ENCODE results near the gene IL27RA.
"Not testable (repeated sequence)": the region's sequence is repeated elsewhere in the genome, so short reads cannot be mapped to it uniquely, and the experiment has no call there.

IL27RA gene

DNA sequence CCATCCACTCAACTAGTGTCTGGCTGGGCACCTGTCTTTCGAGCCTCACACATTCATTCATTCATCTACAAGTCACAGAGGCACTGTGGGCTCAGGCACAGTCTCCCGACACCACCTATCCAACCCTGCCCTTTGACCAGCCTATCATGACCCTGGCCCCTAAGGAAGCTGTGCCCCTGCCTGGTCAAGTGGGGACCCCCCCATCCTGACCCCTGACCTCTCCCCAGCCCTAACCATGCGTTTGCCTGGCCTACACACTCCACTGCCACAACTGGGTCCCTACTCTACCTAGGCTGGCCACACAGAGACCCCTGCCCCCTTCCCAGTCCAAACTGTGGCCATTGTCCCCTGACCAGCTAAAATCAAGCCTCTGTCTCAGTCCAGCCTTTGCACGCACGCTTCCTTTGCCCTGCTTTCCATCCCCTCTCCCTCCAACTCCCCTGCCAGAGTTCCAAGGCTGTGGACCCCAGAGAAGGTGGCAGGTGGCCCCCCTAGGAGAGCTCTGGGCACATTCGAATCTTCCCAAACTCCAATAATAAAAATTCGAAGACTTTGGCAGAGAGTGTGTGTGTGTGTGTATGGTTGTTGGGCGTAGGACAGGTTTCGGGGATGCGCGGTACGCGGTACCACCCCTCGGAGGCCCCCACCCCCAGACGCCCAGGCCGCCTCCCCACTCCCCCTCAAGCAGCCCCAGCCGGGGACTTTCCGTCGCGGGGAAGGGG lies 404 bp upstream of the IL27RA start:
- no peak for DNase-seq

DNA sequence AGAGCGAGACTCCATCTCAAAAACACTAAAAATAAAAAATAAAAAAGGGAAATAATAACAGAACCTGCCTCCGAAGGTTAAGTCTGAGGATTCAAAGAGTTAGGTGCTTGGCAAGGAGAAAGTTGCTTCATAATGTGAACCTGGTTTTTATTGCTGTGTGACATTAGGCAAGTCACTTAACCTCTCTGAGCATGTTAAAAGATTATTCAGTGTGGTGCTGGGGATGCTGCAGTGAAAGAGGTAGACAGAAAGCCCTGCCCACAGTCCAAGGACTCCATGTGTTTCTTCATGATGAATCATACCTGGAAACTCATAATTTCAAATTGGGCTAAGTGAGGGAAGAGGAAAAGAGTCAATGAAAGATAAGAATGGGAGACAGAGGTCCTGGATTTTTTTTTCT lies 2.4 kb downstream of the IL27RA start:
- no peak for DNase-seq

DNA sequence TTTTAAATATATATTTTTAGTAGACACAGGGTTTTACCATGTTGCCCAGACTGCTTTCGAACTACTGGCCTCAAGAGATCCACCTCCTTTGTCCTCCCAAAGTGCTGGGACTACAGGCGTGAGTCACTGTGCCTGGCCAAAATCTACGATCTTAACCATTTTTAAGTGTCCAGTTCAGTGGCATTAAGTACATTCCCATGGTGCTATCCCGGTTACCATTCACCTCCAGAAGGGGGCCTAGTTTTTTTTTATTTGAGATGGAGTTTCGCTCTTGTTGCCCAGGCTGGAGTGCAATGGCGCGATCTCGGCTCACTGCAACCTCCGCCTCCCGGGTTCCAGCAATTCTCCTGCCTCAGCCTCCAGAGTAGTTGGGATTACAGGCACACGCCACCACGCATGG lies 3.6 kb downstream of the IL27RA start:
- not testable (repeated sequence) for DNase-seq

DNA sequence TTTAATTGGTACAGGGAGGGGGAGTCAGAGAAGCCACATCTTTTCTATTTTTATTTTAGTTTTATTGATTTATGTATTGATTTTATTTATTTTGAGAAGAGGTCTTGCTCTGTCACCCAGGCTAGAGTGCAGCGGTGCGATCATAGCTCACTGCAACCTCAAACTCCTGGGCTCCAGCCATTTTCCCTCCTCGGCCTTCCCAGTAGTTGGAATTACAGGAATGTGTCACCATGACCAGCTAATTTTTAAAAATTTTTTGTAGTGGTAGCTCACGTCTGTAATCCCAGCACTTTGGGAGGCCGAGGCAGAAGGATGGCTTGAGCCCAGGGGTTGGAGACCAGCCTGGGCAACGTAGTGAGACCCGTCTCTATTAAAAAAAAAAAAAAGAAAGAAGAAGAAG lies 4.1 kb downstream of the IL27RA start:
- no peak for DNase-seq

DNA sequence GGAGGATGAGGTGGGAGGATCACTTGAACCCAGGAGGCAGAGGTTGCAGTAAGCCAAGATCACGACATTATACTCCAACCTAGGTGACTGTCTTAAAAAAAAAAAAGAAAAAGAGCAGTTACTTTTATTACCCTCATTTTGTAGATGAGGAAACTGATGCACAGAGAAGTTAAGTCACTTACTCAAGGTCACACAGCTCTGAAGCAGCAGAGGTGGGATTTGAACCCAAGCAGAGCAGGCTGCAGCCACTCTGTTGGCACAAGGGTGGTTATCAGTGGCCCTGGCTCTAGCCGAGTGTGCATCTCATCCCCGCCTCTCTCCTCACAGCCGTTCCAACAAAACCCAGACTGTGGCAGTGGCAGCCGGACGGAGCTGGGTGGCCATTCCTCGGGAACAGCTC lies 7.6 kb downstream of the IL27RA start:
- DNase-seq, result no peak

DNA sequence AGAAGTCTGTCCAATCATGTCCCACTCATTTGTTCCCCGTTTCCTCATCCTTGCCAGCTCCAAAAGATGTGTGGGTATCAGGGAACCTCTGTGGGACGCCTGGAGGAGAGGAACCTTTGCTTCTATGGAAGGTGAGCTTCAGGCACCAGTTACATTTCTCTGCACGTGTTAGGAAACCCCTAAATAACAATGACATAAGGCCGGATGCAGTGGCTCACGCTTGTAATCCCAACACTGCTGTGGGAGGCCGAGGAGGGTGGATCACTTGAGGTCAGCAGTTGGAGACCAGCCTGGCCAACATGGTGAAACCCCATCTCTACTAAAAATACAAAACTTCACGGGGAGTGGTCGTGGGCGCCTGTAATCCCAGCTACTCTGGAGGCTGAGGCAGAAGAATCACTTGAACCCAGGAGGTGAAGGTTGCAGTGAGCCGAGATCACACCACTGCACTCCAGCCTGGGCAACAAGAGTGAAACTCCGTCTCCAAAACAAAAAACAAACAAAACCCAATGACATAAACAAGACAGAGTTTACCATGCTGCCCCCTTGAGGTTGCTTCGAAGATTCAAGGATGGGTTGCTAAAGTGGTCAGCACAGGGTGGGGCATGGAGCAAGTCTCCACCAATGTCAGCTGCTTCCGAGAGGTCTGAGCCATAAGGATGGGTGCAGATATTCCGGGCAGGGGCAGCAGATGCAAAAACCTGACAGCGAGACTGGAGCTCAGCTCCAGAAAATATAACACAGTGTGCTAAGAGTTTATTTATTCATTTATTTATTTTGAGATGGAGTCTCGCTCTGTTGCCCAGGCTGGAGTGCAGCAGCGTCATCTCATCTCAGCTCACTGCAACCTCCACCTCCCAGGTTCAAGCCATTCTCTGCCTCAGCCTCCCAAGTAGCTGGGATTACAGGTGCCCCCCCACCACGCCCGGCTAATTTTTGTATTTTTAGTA lies 11.4 kb downstream of the IL27RA start:
- DNase-seq, result peak; percentile 77 to 80 (median 78)

DNA sequence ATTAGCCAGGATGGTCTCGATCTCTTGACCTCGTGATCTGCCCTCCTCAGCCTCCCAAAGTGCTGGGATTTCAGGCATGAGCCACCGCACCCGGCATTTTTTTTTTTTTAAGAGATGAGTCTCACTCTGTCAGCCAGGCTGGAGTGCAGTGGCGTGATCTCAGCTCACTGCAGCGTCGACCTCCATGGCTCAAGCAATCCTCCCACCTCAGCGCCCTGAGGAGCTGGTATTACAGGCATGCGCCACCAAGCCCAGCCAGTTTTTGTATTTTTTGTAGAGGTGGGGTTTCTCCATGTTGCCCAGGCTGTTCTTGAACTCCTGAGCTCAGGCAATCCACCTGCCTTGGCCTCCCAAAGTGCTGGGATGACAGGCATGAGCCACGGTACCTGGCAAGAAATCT lies 16.3 kb downstream of the IL27RA start:
- not testable (repeated sequence) for DNase-seq

DNA sequence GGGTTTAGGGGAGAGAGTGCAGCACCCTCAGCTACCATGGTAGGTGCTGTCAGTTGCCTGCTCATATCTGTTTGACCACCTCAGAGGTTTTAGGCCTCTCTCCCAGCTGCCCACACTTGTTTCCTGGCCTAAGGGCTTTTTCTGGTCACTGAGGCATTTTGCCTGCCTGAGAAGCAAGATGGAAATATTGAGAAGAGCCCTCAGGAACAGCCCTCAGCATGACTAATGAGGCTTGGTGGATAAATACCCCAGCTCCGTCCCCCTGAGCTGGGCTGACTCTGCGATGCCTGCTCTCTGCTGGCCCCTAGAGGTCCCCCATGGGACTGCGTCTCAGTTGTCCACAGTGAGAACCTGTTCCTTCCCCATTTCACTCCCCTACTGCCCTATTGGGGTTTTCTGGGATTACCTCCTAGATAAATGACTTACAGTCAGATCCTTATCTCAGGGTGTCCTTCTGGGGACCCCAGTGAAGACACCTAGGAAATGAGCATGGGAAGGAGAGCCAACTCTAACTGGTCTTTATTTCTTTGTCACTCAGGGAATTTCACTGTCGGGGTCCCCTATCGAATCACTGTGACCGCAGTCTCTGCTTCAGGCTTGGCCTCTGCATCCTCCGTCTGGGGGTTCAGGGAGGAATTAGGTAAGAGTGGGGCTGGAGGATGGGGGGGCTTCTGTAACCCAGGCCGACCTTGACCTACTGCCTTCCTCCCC lies 17.0 kb downstream of the IL27RA start:
- DNase-seq, result peak; percentile 82 to 85 (median 85)

DNA sequence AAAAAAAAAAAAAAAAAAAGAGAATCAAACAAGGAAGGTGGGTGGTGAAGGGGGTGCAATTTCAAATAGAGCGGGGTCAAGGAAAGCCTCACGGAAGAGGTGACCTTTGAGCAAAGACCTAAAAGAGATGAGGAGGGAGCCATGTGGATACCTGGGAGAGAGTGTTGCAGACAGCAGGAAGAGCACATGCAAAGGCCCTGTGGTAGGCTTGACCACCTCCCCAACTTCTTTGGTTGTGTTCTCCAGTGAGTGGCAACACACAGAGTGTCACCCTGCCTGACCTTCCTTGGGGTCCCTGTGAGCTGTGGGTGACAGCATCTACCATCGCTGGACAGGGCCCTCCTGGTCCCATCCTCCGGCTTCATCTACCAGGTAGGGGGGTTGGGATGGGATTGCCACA lies 18.9 kb downstream of the IL27RA start:
- DNase-seq, result no peak

DNA sequence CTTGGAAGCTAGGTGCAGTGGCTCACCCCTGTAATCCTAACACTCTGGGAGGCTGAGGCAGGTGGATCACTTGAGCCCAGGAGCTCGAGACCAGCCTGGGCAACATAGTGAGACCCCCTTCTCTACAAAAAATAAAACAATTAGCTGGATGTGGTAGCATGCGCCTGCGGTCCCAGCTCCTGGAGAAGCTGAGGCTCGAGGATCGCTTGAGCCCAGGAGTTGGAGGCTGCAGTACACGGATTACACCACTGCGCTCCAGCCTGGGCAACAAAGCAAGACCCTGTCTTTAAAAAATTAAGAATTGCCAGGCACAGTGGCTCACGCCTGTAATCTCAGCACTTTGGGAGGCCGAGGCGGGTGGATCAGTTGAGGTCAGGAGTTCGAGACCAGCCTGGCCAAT lies 19.4 kb downstream of the IL27RA start:
- not testable (repeated sequence) for DNase-seq

DNA sequence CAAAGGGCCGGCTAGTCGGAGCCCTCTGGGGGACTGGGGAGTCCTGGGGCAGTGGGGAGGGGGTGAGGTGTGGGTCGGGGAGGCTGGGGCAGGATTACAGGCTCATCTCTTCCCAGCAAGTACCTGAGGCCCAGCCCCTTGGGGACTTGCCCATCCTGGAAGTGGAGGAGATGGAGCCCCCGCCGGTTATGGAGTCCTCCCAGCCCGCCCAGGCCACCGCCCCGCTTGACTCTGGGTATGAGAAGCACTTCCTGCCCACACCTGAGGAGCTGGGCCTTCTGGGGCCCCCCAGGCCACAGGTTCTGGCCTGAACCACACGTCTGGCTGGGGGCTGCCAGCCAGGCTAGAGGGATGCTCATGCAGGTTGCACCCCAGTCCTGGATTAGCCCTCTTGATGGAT lies 20.4 kb downstream of the IL27RA start:
- no peak for DNase-seq

DNA sequence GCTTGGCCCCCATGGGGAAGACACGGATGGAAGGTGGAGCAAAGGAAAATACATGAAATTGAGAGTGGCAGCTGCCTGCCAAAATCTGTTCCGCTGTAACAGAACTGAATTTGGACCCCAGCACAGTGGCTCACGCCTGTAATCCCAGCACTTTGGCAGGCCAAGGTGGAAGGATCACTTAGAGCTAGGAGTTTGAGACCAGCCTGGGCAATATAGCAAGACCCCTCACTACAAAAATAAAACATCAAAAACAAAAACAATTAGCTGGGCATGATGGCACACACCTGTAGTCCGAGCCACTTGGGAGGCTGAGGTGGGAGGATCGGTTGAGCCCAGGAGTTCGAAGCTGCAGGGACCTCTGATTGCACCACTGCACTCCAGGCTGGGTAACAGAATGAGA lies 20.9 kb downstream of the IL27RA start:
- DNase-seq, result no peak

DNA sequence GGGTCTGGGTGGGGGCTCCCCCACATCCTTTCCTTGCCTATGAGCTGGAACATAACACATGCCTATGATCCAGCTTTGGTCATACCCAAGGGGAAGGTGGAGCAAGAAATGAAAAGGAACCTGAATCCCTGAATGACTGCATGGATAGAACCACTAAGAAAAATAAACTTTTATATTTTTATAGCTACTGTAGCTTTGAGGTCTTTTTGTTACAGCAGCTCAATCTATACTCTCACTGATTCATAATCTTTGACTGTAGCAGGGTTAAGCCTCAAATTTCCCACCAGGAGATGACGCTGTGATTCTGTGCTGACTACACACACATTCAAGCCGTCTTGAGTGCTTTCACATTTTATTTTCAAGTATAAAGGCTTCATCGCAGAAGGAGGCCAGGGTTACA lies 21.5 kb downstream of the IL27RA start:
- no peak for DNase-seq

DNA sequence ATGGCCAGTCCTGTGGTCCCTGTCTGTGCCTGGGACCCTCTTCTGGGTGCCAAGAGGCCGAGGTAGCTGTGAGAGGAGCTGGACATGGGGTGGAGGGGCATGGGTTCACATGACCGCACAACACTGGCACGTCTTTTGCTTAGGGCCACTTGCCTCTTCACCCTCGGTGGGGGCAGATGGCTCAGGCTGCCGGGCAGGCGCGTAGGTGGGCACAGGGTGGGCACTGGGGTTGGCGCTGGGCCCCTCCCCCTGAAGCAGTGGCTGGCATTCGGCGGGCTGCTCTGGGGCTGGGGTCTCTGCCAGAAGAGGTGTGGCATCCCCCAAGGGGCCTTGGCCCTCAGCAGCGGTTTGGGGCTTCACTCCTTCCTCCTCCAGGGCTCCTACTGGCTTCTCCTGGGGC lies 21.9 kb downstream of the IL27RA start:
- no peak for DNase-seq

DNA sequence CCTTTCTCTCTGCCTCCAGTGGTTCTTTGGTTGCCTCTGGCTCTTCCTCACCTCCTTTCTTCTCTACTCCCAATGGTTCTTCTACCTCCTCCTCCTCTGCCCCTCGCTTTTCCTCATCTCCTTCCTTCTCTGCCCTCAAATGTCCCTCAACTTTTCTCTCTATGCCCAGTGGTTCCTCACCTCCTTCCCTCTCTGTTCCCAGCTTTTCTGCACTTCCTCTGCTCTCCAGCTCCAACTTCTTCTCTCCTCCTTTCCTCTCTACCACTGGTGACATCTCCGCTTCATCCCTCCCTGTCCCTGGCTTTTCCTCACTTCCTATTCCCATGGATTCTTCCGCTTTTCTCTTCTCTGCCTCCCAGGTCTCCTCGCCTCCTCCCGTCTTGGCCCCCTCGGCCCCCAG lies 22.5 kb downstream of the IL27RA start:
- DNase-seq, result no peak

DNA sequence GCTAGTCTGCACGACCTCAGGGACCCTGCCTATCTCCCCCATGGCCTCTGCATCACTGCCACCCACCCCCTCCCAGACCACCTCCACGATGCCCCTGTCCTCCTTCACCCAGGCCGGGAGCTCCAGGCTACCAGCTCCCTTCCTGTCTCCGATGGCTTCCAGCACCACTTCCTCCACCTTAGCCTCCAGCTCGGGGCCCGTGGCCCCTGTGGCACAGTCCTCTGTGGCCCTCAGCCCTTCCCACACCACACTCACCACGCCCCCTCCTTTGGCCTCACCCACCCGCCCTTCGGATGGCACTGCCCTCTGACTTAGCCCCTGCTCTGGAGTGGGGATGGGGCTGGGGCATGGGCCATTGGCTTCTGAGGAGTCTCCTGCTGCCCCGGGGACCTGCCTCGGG lies 23.2 kb downstream of the IL27RA start:
- no peak for DNase-seq

DNA sequence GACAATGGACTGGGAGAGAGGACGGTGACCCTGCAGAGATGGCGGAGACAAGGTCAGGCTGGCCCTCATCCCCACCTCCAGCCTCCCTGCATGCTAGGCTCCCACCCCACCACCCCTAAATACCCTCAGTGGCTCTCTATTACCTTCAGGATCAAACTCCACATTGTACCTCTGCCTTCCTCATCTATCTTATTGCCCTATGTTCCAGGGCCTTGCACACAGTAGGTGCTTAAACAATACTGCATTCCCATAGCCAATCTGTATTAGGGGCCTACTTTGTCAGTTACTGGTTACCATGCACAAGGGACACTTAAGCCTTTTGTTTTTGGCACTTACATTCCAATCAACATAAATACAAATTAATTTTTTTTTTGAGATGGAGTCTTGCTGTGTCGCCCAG lies 23.8 kb downstream of the IL27RA start:
- DNase-seq, result no peak

DNA sequence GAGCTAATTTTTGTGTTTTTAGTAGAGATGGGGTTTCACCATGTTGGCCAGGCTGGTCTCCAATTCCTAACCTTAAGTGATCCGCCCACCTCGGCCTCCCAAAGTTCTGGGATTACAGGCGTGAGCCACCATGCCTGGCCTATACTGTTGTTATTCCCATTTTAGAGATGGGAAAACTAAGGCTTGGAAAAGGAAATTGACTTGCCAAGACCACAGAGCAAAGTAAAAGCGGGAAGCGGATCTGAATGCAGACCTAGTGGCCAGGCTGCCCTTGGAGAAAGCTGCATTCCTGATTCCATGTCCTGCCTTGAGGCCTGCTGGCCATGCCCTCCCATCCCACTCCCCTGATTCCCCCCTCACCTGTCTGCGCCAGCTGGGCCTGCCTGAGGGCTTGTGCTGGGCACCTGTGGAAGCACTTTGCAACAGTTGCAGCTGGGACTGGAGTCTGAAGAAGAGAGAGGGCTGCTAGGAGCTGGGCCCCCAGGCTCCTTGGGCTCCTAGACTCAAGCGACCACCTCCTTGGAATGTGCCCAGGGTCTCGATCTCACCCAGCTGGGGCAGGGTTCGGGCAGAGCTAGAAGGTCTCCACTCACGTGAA lies 24.6 kb downstream of the IL27RA start:
- no peak for DNase-seq

DNA sequence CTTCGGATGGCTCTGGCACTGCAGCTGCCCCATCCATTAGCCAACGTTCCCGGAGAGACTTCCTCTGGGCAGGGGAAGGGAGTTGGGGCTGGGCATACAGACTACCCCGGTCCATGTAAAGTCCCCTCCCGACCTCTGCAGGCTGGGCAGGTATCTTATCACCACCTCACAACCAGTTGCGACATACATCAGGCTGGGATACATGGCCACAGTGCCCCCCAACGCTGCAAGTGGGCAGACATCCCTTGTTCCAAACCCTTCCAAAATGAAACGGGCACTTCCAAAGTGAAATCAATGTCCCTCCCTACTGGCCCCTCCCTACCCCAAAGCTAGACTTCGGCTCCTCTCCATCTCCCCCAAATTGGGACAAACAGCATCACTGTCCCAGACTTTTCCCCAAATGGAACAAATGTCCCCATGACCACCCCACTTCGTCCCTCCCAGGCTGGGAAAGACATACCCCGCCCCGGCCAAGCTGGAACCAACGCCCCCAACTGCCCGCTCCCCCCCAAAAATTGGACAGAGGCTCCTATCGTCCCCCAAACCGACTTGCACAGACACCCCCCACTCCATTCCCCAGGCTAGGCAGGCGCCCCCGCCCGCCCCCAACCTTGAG lies 25.3 kb downstream of the IL27RA start:
- no peak for DNase-seq

DNA sequence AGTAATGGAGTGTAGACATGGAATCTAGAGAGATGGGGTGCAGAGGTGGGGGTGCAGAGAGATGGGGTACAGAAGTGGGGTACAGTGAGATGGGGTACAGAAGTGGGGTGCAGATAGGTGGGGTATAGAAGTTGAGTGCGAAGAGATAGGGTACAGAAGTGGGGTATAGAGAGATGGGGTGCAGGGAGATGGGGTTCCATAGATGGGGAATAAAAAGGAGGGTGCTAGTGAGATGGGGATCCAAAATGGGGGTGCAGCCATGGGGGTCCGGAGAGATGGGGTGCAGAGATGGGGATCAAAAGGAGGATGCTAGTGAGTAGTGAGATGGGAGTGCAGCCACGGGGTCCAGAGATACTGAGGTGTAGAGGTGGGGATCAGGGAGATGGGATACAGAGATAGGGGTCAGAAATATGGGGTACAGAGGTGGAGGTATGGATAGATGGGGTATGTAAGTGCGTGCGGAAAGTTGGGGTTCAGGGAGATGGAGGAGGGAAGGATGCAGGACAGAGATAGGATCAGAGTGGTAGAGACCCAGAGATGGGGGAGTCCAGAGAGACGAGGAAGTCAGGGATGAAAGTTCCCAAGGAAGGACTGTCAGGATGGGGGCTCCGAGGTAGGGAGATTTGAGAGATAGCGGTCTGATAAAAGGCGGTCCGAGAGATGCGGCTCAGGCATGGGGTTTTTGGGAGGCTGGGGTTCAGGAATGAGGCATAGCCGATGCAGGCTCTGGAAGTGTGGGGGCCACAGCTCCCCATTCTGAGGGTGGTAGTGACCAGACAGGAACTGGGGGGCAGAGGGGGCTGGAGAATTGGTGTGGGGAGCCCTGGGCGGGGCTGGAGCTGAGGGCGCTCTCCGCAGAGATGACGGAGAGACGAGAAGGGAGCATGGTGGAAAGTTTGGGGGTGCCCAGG lies 26.9 kb downstream of the IL27RA start:
- no peak for DNase-seq

DNA sequence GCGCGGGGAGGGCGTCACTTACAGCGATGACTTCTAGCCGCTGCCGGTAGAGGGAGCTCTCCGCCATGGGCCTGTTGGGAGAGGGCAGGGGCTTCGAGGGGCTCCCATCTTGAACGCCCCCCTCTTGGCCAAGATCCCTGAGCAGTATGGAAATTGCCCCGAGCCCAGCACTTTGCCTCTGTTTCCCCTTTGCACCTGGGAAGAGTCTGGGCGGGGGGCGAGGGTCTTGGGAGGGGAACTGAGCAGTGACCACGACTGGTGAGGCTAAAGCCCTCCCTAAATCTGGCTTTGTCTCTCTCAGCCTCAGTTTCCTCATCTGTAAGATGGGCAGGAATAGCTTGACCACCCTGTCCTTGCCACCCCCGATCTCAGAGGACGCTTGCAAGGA lies 27.5 kb downstream of the IL27RA start:
- peak; percentile 42 to 71 (median 57) for DNase-seq

All from suppressor macrophage treated with lipopolysaccharide for 1 hour (primary cell).